Neural cell (in vitro differentiated cells): Measurements from ENCODE around the gene ARL17B. TPM values are rescaled to one million over a fixed set of nuclear protein-coding genes. Genes with fewer than 3 reads are reported as not detected.
"Not testable (repeated sequence)": the region's sequence is repeated elsewhere in the genome, so short reads cannot be mapped to it uniquely, and the experiment has no call there.

Source experiments
- H2AFZ ChIP-seq: fragments of 200-600, 300-800 bp; sonication (generic), shearing (Covaris generic); 2 replicates; pipeline ENCODE4 v1.6.0; 2014; ENCODE audit warnings: low read depth, mild to moderate bottlenecking, antibody characterized with exemption, low read length, moderate library complexity
- H3F3A ChIP-seq: fragments of 200-600 bp; shearing (Covaris generic); 2 replicates; pipeline ENCODE4 v1.6.1; 2016; ENCODE audit warnings: mild to moderate bottlenecking, moderate library complexity, mixed read lengths, antibody characterized with exemption, low read length; ENCODE audit not compliant: insufficient read depth, poor library complexity, severe bottlenecking
- H3K27ac ChIP-seq: fragments of 200-600, 300-800 bp; sonication (generic), shearing (Covaris generic); 2 replicates; pipeline ENCODE4 v1.5.1; 2014; ENCODE audit warnings: mild to moderate bottlenecking, low read length, moderate library complexity
- H3K27me3 ChIP-seq: fragments of 300-800, 200-600 bp; sonication (generic), shearing (Covaris generic); 2 replicates; pipeline ENCODE4 v1.6.0; 2014; ENCODE audit warnings: mild to moderate bottlenecking, low read depth, low read length, moderate library complexity; ENCODE audit not compliant: insufficient read depth
- H3K36me3 ChIP-seq: fragments of 300-800, 200-600 bp; sonication (generic), shearing (Covaris generic); 2 replicates; pipeline ENCODE4 v1.5.1; 2014; ENCODE audit warnings: mild to moderate bottlenecking, antibody characterized with exemption, low read length, moderate library complexity; ENCODE audit not compliant: insufficient read depth
- H3K4me2 ChIP-seq: fragments of 300-800, 200-600 bp; sonication (generic), shearing (Covaris generic); 2 replicates; pipeline ENCODE4 v1.6.0; 2014; ENCODE audit warnings: mild to moderate bottlenecking, low read length
- H3K4me3 ChIP-seq: fragments of 300-800, 200-600 bp; sonication (generic), shearing (Covaris generic); 2 replicates; pipeline ENCODE4 v1.5.1; 2014; ENCODE audit warnings: mild to moderate bottlenecking, low read length, moderate library complexity
- H3K79me2 ChIP-seq: fragments of 200-600 bp; shearing (Covaris generic); replicated peaks from 2 replicates; pipeline ENCODE4 v1.6.0; 2014; ENCODE audit warnings: mild to moderate bottlenecking, low read length, moderate library complexity; ENCODE audit not compliant: insufficient read depth
- H3K9ac ChIP-seq: fragments of 300-800, 200-600 bp; sonication (generic), shearing (Covaris generic); 2 replicates; pipeline ENCODE4 v1.6.1; 2016; ENCODE audit warnings: mild to moderate bottlenecking, low read length, mixed read lengths
- H3K9me2 ChIP-seq: fragments of 200-600 bp; shearing (Covaris generic); 2 replicates; pipeline ENCODE4 v1.6.1; 2016; ENCODE audit warnings: mild to moderate bottlenecking, low read length, mixed read lengths; ENCODE audit not compliant: insufficient read depth
- H3K9me3 ChIP-seq: fragments of 200-600, 300-800 bp; sonication (generic), shearing (Covaris generic); 2 replicates; pipeline ENCODE4 v1.6.1; 2016; ENCODE audit warnings: mild to moderate bottlenecking, mixed run types, low read length, moderate library complexity, mixed read lengths
- H4K20me1 ChIP-seq: fragments of 200-600 bp; shearing (Covaris generic); 2 replicates; pipeline ENCODE4 v1.6.1; 2016; ENCODE audit warnings: mild to moderate bottlenecking, mixed run types; ENCODE audit not compliant: insufficient read depth
- polyA minus RNA-seq: library from RNA; depleted of rRNA, polyadenylated mRNA; stranded (reverse); fragments of >200 nt; gene quantifications from 2 replicates; pipeline ENCODE4 v1.2.3, GENCODE V29; 2014
- polyA plus RNA-seq: library from polyadenylated mRNA; depleted of rRNA; stranded (reverse); fragments of >200 nt; gene quantifications from 2 replicates; pipeline ENCODE4 v1.2.3, GENCODE V29; 2014

ARL17B gene
- polyA plus RNA-seq (24.2 and 28.2 TPM in 2 replicates), polyA minus RNA-seq (11.0 and 13.8 TPM in 2 replicates)

- not testable (repeated sequence) for H3K9me3 ChIP-seq, H3K9ac ChIP-seq, H4K20me1 ChIP-seq, H3K27me3 ChIP-seq, H3K36me3 ChIP-seq, H3K9me2 ChIP-seq, H3K4me2 ChIP-seq, H3K79me2 ChIP-seq, H2AFZ ChIP-seq, H3K4me3 ChIP-seq, H3K27ac ChIP-seq, H3F3A ChIP-seq
Measured at GRCh38 chr17:46361755-46362154, at the start of gene ARL17B. Gene ARL17B (minus strand): TSS chr17:46361766. CDS start chr17:46358397, 3,369 bp downstream.

DNA sequence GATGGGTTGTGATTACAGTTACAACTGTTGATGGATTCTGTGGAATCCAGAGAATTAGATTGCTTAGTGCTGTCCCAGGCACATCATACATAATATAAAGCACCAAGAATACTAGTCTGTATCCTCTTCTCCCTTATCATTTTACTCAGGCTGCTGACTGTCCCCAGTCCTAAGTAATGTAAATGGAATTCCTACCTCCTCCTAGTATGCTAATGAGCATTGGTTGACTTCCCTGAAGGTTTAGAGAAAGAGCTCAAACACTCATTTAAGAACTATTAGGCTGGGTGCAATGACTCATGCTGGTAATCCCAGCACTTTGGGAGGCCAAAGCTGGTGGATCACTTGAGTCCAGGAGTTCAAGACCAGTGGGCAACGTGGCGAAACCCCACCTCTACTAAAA is 48.3 kb upstream of the ARL17B start:
- not testable (repeated sequence) for H3K79me2 ChIP-seq, H3K36me3 ChIP-seq, H3K4me3 ChIP-seq, H3K27me3 ChIP-seq, H3K9me3 ChIP-seq, H3K4me2 ChIP-seq, H2AFZ ChIP-seq, H4K20me1 ChIP-seq, H3F3A ChIP-seq, H3K9me2 ChIP-seq, H3K27ac ChIP-seq, H3K9ac ChIP-seq

DNA sequence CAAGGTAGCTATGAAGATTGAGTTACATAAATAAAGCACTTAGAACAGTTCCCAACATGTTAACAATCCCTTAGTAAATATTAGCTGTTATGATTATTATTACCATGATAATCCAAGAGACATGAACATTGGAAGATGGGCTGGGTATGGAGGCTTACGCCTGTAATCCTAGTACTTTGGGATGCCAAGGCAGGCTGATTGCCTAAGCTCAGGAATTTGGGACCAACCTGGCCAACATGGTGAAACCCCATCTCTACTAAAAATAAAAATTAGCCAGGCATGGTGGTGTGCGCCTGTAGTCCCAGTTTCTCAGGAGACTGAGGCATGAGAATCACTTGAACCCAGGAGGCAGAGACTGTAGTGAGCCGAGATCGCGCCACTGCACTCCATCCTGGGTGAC is 45.6 kb upstream of the ARL17B start:
- H3K27me3 ChIP-seq, H4K20me1 ChIP-seq, H3F3A ChIP-seq, H2AFZ ChIP-seq, H3K9ac ChIP-seq, H3K9me3 ChIP-seq, H3K79me2 ChIP-seq, H3K4me3 ChIP-seq, H3K27ac ChIP-seq, H3K36me3 ChIP-seq, H3K4me2 ChIP-seq, H3K9me2 ChIP-seq: not testable (repeated sequence)

DNA sequence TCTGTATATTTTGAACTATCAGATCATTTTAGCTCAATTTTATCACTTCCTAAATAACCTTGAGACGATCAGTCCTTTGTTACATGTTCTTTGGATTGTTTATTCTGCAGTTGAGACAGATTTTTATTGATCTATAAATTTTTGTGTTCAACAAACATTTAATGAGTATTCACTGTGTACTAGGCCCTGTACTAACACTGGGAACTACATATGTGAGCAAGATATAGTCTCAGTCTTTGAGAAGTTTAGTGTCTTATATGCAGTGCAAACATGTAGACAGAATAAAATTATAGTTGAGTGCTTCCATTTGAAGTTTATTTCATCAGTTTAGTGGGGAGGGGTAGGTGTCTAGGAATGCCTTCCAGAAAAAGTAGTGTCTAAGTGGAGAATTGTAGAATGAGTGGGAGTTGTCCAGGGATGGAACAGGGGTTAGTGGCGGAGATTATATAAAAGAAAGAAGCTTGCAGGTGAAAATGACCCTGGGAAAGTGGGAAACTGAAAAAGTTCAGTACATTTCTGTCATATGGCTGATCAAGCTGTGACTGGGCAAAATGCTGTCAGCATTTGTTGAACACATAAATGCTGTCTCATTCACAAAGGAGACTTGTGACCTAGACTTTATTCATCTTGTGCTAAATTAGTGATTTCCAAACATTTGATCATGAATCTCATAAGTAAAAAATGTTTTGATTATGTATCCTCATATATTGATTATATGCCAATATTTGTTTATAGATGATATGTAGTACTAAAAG is 39.6 kb upstream of the ARL17B start:
- H3K9me2 ChIP-seq, H4K20me1 ChIP-seq, H3K9me3 ChIP-seq, H3K36me3 ChIP-seq, H3K79me2 ChIP-seq, H3K4me3 ChIP-seq, H3F3A ChIP-seq, H3K27me3 ChIP-seq, H3K9ac ChIP-seq, H3K27ac ChIP-seq, H3K4me2 ChIP-seq, H2AFZ ChIP-seq: not testable (repeated sequence)

GRCh38 chr17:46400543-46400942 is 39.0 kb upstream of the ARL17B start:
- H3K9ac ChIP-seq, H3K36me3 ChIP-seq, H3K79me2 ChIP-seq, H3K27me3 ChIP-seq, H3K9me3 ChIP-seq, H2AFZ ChIP-seq, H3K9me2 ChIP-seq, H3K27ac ChIP-seq, H3K4me2 ChIP-seq, H3F3A ChIP-seq, H3K4me3 ChIP-seq, H4K20me1 ChIP-seq: not testable (repeated sequence)

GRCh38 chr17:46399993-46400392 is 38.4 kb upstream of the ARL17B start:
- H3F3A ChIP-seq, H2AFZ ChIP-seq, H3K79me2 ChIP-seq, H3K27ac ChIP-seq, H3K9me2 ChIP-seq, H3K4me3 ChIP-seq, H3K9me3 ChIP-seq, H3K27me3 ChIP-seq, H3K4me2 ChIP-seq, H3K9ac ChIP-seq, H4K20me1 ChIP-seq, H3K36me3 ChIP-seq: not testable (repeated sequence)

- H3F3A ChIP-seq, H2AFZ ChIP-seq, H3K27ac ChIP-seq, H3K4me3 ChIP-seq, H3K9me2 ChIP-seq, H4K20me1 ChIP-seq, H3K27me3 ChIP-seq, H3K9ac ChIP-seq, H3K9me3 ChIP-seq, H3K36me3 ChIP-seq, H3K4me2 ChIP-seq, H3K79me2 ChIP-seq: not testable (repeated sequence)
Measured at GRCh38 chr17:46396292-46396691, 34.7 kb upstream of the ARL17B start.

DNA sequence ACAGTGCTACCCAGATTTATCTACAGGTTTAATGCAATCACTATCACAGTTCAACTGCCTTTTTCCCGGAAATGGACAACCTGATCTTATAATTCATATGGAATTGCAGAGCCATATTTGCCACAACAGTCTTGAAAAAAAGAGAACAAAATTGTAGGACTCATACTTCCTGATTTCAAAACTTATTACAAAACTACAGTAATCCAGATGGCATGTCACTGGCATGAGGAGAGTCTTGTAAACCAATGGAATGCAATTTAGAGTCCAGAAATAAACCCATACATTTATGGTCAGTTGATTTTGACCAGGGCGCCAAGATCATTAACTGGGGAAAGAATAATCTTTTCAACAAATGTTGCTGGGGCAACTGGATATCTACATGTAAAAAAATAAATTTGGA is 32.1 kb upstream of the ARL17B start:
- not testable (repeated sequence) for H2AFZ ChIP-seq, H3K9ac ChIP-seq, H3K27me3 ChIP-seq, H4K20me1 ChIP-seq, H3K9me2 ChIP-seq, H3K4me2 ChIP-seq, H3K27ac ChIP-seq, H3K4me3 ChIP-seq, H3K36me3 ChIP-seq, H3F3A ChIP-seq, H3K9me3 ChIP-seq, H3K79me2 ChIP-seq
